Measurements from ENCODE around the gene UXS1.

- TF ChIP-seq CTCF (conservative IDR thresholded peaks at IDR 0.05; ENCODE audit: low read depth, low read length), result no peak
- no peak for TF ChIP-seq EZH2 (IDR thresholded peaks at IDR 0.05; ENCODE audit: low read length, unreplicated experiment)
- no peak for TF ChIP-seq EZH2phosphoT487 (IDR thresholded peaks at IDR 0.05; ENCODE audit: borderline replicate concordance, low read length)
Observed at GRCh38 chr2:106129150-106129549, 65.0 kb downstream of the UXS1 start.
